GM23248 (cell line): ENCODE data around the gene CDCA7L.

ENCODE experiments used
- EZH2 ChIP-seq: fragments of 200-600 bp; sonication (generic); IDR thresholded peaks from 2 replicates; pipeline ENCODE4 v1.6.1; 2018; ENCODE audit warnings: antibody characterized with exemption, mild to moderate bottlenecking; ENCODE audit not compliant: insufficient read depth, poor library complexity, severe bottlenecking
- EZH2phosphoT487 ChIP-seq: fragments of 200-600 bp; sonication (generic); IDR thresholded peaks from 2 replicates; pipeline ENCODE4 v1.6.1; 2018; ENCODE audit warnings: antibody characterized with exemption, moderate library complexity, mild to moderate bottlenecking, low read depth; ENCODE audit not compliant: insufficient read depth

- TF ChIP-seq EZH2, result no peak
- no peak for TF ChIP-seq EZH2phosphoT487
Observed at GRCh38 chr7:21867816-21868575, 77.7 kb downstream of the CDCA7L start.
